HG03439 (cell line): Measurements from ENCODE around the gene FAM53B.

Experiments
- ATAC-seq: cut with Tn5 transposase; IDR thresholded peaks from one replicate; pipeline ENCODE4 v1.9.1; 2021; ENCODE audit warnings: mild to moderate bottlenecking, moderate library complexity; ENCODE audit not compliant: unreplicated experiment

Gene FAM53B

DNA sequence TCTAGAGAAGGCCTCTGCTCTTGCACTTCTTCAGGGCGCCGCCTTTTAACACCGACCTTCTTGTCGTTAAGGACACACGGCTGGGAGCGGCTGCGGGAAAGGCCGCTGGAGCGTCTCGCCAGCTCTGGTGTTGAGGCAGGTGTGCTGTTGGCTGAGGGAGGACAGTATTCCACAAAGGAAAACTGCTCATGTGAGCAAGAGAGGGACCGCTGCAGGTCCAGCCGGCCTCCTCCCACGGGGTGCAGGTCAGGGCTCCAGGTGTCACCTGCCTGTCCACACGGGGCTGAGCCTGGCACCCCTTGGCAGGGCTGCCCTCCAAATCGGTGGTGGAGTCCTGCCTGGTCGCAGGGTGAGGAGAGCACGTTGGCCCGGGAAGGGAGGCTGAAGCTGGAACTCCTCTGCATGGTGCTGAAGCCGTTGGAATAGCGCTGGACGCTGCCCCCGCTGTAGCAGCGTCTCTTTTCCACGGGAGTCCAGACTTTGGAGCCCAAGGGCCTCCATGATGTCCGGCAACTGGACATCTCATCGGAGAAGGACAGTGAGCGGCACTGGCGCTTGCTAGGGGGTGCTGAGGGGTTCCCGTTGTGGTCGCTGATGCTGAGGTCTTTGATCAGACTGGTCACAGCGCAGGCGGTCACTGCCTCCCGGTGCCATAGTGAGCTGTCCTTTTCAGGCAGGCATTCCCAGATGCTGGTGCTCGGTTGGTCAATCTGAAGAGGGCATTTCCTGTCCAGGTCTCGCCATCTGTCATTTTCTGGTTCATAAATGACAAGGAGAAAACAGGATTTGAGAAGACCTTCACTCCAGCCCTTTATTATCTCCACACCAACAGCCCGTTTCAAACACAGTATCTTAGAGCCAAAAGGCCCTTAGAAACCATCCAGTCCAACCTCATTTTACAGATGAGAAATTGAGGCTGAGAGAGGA, 62.3 kb downstream of the FAM53B start:
- ATAC-seq: no peak

DNA sequence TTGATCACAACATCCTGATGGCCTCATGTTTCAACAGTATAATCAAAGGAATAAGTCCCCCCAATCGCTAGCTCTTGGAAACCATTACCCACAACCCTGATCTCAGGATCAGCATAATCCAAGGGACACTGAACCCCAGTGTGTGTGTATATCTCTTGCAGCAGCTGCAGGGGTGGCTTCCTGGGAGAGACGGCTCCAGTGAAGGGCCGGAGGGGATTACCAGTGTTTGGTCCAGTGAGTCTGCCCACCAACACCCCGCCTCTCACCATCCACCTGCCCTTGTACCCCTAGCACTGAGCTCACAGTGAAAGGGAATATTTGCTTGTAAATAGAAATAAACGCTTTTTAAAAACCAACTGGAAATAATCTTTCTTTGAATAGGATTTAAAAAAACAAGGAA, 63.1 kb downstream of the FAM53B start:
- ATAC-seq: no peak

DNA sequence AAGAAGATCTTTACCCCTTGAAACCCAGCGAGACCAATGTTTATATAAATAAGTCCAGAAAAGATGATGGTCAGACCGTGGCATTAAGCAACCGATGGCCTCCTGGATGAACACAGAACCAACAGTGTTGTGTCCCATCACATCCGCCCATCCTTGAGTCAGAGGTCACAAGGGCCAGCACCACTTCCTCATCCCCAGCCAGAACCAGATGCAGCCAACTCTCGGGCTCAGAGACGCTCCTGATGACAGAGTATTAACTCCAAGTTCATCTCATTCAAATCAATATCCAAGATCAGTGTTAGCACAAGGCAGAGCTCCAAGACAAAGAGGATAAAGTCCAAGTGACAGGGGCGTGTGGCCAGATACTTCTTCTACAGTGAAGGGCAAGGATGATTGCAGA, 63.5 kb downstream of the FAM53B start:
- ATAC-seq: no peak

DNA sequence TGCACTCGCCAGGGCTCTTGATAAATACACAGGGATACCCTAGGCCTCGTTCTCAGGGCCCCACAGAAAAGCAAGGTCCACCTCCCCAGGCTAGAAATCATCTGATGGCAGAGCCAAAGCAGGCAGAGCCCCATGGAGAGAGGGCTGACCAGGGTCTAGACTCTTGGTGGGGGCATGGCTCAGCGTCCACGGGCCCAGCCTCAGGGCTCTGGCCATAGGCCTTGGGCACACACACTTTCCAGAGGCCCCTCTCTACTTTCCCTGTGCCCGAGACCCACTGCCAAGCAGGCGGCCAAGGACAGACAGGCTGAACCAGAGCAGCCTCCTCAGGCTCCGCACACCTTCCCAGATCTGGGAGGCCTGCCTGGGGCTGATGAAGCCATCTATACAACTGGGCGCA, 64.8 kb downstream of the FAM53B start:
- no peak for ATAC-seq

DNA sequence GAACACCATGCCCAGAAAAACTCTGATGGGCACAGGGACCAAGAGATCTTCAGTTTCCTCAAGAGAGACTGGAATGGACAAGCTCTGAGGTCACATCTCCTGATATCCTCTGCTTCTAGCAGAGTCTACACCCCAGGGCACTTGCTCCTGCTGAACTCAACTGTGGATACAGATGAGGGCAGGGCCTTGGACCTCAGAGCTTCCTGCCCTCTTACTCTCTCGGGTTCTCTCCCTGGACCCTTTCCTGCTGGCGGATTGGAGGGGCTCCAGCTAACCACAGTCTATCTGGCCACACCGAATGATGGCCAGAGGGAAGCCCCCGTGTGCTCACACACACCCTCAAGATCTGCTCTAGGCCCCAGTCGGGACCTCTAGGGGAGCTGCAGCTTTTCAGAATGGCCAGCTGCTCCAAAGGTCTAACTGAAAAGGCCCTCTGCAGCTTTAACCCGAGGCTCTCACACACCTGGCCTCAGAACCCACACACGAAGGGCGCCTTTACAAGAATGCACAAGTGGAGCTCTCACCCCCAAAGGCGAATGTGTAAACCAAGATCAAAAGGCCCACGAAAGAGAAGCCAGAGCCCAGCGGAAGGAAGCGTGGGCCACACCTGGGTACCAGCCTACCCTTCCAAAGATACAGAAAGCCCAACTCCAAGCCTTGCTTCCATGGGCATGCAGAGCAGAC, 65.5 kb downstream of the FAM53B start:
- no peak for ATAC-seq

DNA sequence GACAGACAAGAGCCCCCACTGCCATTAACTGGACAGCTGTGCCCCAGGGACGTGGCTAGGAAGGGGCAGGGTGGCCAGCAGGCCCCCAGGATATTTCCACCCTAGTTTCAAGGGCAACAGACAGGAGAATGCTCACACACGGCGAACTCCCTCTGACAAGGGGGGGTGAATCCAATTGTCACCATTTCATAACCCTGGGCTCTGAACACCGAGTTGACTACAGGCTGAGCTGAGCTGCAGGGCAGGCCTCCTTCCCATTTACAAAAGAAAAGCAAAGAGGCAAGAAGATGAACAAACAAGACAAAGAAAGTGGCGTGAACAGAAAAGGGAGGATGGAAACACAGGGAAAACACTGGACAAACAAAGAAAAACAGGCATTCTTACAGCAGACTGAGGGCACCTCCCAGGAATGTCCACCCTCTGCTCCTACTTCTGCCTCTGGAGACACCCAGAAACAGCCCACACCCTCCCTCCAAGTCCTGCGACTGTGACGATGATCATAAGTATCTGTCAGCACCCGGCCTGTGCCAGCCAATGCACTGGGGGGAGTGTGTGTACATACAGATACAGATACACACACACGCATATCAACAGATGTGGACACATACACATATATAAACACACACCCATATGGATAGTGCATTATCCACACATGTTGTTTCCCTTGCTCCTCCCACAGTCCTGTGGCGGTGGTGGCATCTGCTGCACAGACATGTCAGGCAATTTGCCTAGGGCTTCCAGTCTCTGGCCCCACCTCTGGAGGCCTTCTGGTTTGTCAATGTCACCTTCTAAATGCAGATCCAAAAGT, 66.2 kb downstream of the FAM53B start:
- ATAC-seq: no peak

DNA sequence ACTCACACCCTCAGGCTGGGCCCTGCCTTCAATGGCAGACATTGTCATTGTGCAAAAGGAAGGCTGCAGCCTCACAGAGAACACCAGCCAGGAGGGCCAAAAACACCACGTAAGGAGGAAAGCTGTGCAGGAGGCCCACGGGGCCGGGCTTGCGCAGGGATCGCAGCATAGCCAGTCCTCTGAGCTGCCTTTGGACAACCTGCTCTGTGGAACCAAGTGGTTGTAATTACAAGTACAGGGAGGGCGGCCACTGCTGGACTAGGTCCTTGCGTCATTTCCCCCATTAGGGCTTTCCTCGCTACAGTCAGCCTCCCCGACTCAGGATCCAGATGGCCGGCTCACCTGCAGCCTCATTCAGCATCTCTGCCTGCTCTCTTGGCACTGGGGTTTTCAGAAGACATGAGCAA, 66.9 kb downstream of the FAM53B start:
- ATAC-seq: no peak

DNA sequence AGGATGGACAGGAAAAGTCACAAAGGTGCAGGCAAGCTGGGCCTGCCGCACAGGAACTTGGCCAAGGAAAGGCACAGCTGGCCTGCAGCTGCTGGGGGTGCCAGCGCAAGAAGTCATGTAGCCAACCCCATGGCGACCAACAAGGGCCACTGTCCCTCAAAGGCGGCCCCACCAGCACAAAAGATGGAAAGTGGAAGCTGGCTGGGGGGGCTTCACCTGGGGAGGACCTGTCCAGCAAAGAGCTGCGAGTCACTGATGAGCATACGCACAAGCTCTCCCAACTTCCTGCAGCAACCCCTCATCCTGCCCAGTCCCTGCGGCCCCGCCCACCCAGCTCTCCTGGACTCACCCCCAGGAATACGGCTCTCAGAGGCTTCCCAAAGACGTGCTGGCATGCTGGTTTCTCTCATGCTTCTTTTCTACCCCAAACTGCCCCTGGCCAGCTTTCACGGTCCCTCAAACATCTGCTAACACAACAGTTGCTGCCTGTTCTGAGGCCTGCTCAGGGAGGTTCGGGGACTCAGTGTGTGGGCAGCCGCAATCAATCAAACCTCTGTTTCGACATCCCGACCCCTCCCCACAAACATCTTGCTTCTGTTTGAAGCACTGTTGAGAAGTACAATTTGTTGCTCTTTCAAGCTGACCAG, 67.6 kb downstream of the FAM53B start:
- no peak for ATAC-seq

DNA sequence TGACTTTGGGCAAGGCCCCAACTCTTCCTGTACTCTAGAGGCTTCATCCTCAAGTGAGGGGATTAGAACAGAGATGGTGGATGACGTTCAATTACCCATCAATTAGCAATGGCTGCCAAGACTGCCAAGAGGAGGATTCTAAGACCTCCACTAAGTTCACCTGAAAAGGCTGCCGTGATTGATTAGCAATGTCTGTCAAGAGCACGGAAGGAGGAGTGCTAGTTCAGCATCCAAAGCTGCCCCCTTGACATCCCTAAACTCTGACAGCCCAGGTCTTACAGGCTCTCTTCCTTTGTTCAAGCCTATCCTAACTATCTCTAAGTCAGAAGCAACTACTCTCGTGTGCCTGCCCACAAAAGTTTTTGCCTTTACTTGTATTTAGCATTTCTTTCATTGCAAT, 68.4 kb downstream of the FAM53B start:
- no peak for ATAC-seq

DNA sequence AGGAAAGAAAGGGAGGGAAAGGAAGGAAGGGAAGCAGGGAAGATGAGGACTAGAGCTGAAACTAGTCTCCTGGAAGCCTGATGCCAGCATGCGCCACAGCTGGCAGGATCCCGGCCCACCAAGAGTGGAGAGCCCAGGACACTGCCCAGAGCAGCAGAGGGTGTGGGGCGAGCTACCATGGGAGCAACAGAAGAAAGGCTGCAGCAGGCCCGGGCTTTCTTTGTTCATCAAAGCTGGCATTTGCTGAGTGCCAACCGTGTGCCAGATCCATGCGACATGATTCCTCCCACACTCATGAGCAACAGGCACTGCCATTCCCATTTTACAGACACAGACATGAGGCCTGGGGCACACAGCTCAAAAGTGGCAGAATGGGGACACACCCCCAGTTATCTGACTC, 68.9 kb downstream of the FAM53B start:
- ATAC-seq: no peak

DNA sequence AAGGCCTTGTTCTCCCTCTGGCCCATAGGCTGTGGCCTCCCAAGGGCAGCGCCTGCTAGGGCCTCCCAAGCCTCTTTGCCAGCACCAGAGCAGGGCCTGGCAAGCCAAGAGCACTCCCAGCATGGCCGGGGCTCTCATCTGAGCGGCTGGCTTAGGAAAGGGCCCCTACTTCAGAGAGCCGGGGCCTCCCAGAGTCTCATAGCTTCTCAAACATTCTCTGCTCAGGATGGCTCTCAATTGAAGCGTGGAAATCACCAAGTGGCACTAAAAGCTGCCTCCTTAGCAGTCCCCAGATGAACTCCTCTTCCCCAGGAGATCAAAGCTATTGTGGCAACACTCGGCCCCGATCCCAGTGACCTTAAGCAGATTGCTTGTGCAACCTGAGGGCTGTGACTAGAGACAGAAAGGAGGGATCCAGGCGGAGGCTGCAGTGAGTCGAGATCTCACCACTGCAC, 69.4 kb downstream of the FAM53B start:
- ATAC-seq: no peak

DNA sequence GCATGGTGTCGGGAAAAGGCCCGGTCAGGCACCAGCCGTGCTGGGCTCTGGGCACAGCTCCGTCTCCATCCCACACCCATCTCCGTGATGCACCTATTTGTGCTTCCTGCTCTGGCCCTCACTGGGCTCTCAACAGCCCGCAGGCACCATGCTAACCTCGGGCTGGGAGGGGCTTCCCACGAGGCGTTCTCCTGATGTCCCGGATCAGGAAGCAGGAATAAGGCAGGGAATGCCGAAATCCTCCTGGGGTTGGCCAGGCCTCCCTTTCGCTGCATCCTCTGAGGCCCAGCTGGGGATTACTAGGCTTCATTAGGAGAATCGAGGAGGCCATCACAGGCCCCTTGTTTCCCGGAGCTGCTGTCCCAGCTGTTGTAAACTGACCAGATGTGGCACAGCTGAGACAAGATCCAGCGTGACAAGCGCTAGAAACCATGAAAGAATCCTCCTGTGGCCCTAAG, 72.0 kb downstream of the FAM53B start:
- no peak for ATAC-seq

DNA sequence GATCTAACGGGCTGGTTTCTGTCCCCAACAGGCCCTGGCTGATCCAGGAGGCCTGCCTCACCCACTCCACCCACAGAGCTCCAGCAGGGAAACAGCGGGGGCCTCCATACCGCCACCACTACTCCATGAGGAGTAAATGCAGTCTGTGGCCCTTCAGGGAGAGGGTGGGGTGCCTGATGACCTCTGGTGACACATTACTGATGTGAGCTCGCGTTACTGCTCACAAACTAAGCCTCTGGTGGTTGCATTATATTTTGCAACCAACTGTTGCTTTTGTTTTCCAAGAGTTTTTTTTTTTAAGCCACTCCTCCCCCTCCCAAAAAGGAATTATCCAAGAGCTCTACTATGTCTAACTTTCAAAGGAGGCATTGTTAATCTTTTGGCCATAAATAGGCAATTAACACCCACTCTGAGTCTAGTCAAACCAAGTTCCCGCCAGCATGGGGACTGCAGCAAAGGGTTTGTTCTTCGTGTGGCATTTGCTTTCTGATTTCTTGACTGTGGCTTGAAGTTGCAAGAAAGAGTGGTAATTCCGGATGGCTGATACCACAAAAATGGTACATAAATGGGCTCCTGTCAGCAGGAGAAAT, 72.6 kb downstream of the FAM53B start:
- no peak for ATAC-seq

DNA sequence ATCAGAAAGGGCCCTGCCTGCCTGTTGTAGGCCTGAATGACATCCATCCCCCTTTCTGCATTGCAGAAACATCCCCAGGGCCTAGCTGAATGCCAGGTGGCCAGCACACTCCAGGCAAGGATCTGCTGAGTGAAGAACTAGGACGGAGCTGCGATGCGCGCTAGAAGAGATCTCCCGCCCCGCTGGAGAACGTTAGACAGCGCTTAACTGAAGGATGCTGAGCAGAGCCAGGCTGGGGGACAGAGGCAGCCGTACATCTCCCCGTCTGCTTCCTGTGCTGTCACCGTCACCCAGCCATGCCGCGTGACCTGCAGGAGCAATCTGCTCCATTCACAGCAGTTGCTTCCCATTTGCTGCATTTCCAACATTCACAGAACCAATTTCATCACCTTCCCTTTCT, 73.3 kb downstream of the FAM53B start:
- no peak for ATAC-seq

DNA sequence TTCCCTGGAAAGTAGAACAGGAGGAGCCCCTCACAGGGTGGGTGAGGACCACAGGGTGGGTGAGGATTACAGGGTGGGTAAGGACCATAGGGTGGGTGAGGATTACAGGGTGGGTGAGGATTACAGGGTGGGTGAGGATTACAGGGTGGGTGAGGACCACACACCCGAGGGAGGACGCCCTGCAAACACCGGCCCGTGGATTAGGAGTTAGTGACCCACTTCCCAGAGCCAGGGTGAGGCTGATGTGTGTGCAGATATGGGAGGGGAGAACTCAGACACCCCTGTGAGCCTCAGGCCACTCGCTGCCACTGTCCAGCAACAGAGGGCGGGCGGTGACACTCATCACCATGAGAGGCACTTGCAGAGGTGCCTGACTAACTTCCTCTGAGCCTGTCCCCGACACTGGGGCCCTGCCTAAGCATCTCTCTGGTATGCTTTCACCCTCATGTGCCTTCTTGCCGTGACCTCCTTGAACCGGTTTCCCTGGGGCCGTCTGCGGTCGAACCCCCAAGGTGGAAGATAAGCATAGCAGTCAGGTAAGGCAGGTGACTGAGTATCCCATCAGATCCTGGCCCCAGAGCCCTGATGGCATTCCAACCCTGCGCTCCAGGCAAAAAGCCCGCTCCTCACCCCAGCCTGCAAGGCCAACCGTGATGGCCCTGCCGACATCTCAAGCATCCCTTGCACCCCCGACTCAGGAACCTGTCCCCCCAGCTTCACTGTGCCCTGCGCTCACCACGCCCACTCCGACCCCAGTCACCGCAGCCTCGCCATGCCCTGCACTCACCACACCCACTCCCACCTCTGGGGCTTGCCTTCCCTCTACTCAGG, 74.1 kb downstream of the FAM53B start:
- no peak for ATAC-seq

DNA sequence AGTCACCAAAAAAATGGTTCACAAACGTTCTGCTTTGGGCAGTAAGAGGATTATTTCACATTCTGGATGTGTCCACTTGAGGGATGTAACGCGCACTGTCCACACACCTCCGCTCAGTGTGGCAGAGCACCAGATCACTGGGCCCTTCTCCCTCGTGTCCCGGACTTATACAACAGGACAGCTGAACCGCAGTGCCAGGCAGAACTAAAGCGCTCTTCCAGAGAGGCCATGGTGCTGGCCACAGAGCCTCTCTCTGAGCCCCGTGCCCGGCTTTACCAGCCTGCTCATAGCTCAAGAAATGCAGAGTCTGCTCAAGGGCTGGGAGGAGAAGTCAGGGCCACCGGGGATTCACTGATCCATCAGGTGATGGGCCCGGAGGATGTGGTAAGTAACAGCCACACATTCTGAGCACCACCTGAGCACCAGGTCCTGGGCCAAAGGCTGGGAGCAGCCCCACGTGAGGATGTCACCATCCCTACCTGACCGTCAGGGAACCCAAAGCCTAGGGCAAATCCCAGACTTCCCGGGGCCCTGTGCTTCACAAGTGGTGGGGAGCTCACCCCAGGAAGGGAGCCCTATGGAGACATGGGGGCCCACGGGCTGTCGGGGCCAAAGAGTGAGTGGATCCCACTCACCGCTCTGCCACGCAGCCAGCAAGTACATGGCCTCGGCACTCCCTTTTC, 74.9 kb downstream of the FAM53B start:
- no peak for ATAC-seq

DNA sequence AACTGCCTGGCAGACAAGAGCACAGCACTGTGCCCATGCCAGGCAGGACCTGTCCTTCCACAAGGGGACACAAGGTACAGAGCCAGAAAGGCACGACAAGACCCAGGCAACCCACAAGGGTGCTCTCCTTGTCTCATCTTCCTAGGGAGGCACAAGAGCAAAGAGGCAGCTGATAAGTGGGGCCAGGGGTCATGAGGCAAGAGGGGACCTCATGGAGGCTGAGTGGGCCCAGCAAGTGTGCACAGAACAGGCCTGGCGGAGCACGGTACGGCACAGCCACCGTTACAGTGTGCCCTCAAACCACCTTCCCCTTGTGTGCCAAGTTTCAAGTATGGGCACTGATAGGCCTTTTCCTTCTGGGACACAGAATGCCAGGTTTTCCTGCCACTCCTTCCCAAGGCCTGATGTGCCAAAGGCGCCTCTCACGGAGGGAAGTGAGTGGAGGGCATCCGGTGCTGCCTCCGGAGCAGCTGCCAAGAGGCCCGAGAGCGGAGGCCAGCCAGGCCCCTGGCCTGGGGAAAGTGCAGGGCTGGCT, 75.6 kb downstream of the FAM53B start:
- no peak for ATAC-seq

DNA sequence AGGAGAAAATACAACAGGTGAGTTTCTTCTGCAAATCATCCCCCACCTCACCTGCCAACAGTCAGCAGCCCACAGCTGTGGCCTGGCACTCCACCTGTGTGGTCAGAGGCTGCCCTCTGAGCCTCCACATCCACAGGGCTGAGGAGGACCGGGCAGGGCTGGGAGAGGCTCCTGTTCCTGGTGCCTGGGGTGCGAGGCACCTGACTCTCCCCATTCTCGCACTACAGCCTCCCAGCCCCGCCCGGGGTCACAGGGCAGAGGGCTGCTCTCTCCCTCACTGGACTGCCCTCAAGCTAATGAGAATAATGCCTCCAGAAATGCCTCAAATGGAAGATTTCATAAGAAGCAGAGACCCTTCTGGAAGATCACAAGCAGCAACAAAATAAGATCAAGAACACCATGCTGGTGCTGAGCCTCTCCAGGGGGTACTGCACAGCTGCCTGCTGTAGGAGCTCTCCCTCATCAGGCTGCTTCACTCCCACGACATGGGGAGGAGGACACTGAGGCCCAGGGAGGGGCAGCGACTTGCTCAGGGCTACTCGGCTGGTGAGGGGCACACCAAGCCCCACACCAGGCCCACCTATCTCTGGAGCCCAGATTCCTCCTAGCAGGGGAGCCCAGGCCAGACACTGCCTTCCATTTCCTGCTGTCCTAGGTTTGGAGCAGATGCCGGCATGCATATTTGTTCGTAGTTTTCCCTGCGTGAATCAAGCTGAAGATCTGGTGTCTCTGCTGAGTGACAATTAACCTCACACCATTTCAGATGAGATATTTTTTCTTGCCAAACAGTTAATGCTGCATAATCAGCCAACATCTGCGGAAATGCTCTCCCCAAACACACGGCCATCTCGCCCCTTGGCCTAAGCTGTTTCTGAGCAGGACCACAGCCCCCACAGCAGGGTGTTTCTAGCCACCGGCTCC, 76.5 kb downstream of the FAM53B start:
- no peak for ATAC-seq
